ENCODE data around the gene NAA80.
A peak's percentile ranks its signal among the peaks of the same experiment; 100 is the strongest.
"Not testable (repeated sequence)": the region's sequence is repeated elsewhere in the genome, so short reads cannot be mapped to it uniquely, and the experiment has no call there.

NAA80 gene

GRCh38 chr3:50288387-50289007 is 10.7 kb downstream of the NAA80 start:
- DNase-seq: no peak

- DNase-seq: no peak
Observed at GRCh38 chr3:50287262-50287661, 11.9 kb downstream of the NAA80 start.

GRCh38 chr3:50286322-50287227 is 12.6 kb downstream of the NAA80 start:
- DNase-seq: no peak

DNA sequence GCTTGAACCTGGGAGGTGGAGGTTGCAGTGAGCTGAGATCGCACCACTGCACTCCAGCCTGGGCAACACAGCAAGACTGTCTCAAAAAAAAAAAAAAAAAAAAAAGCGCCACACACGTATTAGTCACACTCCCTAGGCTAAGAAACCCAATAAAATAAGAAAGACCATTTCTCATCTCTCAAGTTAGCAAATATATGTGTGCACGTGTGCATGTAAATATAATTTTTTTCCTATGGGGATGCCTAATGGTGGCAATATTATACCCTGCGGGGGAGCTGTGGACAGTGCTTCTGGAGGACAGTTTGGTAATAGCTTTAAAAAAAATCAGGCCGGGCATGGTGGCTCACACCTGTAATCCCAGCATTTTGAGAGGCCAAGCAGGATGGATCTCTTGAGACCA is 15.1 kb downstream of the NAA80 start:
- not testable (repeated sequence) for DNase-seq

DNA sequence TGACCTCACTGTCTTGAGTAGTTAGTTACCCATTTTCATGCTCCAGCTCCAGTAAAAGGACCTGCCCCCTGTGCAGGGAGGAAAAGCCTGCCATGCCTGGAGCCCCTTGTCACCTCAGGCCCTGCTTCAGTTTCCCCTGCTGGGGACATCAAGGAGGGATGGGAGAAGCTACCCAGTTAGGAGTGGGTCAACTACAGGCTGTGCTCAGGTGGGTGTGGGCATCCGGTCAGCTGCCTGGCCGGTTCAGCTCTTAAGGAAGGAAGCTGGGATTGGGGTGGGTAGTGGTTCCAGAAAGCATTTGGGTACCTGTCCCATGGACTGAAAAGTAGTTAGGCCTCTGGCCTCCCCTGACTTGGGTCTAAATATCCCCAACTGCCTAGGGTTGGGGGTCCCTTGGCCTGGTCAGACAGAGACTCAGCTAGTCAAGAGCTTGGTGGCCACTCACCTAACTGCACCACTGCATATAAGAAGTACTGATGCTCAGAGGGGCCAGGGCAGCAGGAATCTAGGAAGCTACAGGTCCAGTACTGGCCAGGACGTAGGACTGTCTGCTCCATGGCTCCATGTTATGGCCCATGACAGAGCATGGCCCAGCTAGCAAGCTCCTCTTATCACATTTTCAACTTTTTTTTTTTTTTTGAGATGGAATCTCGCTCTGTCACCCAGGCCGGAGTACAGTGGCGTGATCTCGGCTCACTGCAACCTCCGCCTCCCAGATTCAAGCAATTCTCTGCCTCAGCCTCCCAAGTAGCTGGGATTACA is 19.8 kb downstream of the NAA80 start:
- no peak for DNase-seq

- no peak for DNase-seq
Observed at GRCh38 chr3:50278880-50279224, 20.4 kb downstream of the NAA80 start, which contains the start of gene LSMEM2. TSS of gene LSMEM2 (plus strand) at chr3:50279087. CDS start at chr3:50279114, 27 bp downstream.

GRCh38 chr3:50278123-50278879 is 20.9 kb downstream of the NAA80 start:
- DNase-seq: no peak

DNA sequence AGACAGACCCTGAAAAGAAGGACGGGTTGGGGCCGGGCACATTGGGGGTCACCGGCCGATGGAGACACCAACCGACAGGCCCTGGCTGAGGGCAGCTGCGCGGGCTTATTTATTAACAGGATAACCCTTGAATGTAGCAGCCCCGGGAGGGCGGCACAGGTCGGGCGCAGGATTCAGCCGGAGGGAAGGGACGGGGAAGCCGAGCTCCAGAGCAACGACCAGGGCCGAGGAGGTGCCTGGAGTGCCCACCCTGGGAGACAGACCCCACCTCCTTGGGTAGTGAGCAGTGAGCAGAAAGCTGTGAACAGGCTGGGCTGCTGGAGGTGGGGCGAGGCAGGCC is 22.5 kb downstream of the NAA80 start:
- DNase-seq: no peak

DNA sequence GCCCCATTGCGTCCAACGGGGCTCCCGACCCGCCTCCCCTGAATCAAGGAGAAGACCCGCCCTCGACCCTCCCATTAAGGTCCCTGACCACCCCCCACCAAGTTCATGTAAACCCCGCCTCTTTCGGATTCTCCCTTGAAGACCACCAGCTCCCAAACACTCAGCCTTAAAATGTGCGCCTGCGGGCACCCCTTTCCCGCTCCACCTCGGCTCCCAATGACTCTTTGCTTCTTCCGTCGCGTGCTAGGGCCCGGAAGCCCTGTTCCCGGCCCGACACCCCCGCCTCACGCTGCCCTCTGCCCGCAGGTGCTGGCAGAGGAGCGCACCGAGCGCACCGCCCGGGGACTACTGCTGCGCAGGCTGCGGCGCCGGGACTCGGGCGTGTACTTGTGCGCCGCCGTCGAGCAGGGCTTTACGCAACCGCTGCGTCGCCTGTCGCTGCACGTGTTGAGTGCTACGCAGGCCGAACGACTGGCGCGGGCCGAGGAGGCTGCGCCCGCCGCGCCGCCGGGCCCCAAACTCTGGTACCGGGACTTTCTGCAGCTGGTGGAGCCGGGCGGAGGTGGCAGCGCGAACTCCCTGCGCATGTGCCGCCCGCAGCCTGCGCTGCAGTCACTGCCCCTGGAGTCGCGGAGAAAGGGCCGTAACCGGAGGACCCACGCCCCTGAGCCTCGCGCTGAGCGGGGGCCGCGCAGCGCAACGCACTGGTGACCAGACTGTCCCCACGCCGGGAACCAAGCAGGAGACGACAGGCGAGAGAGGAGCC is 23.0 kb downstream of the NAA80 start:
- no peak for DNase-seq

- DNase-seq: no peak
Observed at GRCh38 chr3:50275141-50275995, 23.8 kb downstream of the NAA80 start.

- peak; percentile 3 for DNase-seq
Observed at GRCh38 chr3:50274371-50275104, 24.7 kb downstream of the NAA80 start.

DNA sequence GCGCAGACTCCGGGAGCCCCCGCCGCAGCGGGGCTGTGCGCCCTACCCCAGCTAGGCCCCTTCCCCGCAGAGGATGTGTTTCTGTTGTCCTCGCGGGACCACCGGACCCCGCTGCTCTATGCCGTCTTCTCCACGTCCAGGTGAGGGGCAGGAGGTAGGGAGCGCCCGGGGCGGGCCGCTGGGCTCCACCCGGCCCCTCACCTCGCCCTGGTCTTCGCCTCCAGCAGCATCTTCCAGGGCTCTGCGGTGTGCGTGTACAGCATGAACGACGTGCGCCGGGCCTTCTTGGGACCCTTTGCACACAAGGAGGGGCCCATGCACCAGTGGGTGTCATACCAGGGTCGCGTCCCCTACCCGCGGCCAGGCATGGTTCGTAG is 25.5 kb downstream of the NAA80 start:
- DNase-seq: no peak

DNA sequence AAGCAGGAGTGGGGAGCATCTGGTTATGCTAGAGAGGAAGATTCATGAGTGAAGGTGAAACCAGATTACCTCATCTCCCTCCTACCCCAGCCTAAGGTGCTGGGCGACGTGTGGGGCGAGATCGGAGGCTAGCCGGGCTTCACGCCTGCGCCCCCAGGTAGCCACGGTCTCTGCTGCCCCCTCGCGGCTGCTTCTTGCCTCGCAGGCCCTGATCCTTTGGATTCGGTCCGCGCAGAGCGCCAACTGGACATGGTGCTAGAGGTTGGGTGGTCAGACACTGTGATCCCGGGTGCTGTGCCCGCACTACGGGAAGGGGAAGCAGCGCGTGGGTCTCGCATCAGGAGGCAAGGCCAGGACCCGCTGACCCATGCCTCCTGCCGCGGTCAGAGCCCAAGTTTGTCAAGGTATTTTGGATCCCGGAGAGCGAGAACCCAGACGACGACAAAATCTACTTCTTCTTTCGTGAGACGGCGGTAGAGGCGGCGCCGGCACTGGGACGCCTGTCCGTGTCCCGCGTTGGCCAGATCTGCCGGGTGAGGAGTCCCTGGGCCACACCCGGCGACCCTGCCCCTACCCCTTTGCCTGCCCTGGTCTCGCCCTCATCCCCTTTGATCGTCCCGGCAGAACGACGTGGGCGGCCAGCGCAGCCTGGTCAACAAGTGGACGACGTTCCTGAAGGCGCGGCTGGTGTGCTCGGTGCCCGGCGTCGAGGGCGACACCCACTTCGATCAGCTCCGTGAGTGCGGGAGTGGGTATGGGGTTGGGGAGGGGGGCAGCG is 26.1 kb downstream of the NAA80 start:
- DNase-seq: peak; percentile 49

DNA sequence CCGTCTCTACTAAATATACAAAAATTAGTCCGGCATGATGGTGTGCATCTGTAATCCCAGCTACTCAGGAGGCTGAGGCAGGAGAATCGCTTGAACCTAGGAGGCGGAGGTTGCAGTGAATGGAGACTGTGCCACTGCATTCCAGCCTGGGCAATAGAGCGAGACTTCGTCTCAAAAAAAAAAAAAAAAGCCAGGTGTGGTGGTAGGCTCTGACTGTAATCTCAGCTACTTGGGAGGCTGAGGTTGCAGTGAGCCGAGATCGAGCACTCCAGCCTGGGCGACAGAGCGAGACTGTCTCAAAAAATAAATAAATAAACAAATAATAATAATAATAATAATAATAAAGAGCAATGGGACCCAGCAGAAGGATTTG is 26.7 kb downstream of the NAA80 start:
- not testable (repeated sequence) for DNase-seq

- DNase-seq: no peak
Observed at GRCh38 chr3:50271314-50271936, 27.8 kb downstream of the NAA80 start.

- no peak for DNase-seq
Observed at GRCh38 chr3:50270422-50271224, 28.6 kb downstream of the NAA80 start.

DNA sequence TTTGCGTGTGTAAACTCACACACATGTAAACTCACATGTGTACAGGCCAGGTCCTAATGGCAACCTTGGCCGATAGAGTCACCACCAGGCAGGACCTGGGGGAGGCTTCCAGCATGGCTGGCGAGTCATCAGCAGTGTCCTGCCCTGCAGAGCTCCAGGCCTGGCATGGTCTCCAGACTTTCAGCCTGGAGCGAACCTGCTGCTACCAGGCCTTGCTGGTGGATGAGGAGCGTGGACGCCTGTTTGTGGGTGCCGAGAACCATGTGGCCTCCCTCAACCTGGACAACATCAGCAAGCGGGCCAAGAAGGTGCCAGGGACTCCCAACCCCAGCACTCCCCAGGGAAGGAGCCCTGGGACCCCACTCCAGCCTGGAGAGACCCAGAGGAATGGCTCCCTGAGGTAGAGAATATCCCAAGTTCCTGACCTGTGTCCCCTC is 29.2 kb downstream of the NAA80 start:
- DNase-seq: no peak

- DNase-seq: no peak
Observed at GRCh38 chr3:50269460-50269859, 29.7 kb downstream of the NAA80 start.

Measured in NCI-H2029 treated with DMSO at 0.1 percent for 48 hours (cell line).